Activated CD8-positive, alpha-beta T cell treated with anti-CD3 and anti-CD28 coated beads for 36 hours (primary cell): ENCODE measurements around the gene CFAP58. TPM values are rescaled to one million over a fixed set of nuclear protein-coding genes. Genes with fewer than 3 reads are reported as not detected.
A peak's percentile ranks its signal among the peaks of the same experiment; 100 is the strongest.

Source experiments
- ATAC-seq: fragments of 200-7000 bp; cut with Tn5 transposase; one replicate; pipeline ENCODE4 v1.10.0; 2021; ENCODE audit warnings: mild to moderate bottlenecking, moderate library complexity
- CTCF ChIA-PET: fragments of 350-600 bp; sonication (Branson Sonifier 250); formaldehyde crosslinking; loops from one replicate; lab custom pipeline; 2021; ENCODE audit warnings: antibody characterized with exemption; lab: Charles Lee
- POLR2A ChIA-PET: fragments of 350-600 bp; sonication (Branson Sonifier 250); formaldehyde crosslinking; loops from one replicate; lab custom pipeline; 2021; ENCODE audit warnings: antibody characterized with exemption; lab: Charles Lee
- DNase-seq: peaks from one replicate; pipeline ENCODE4 v3.0.0-alpha.2; 2020
- H3K27ac Mint-ChIP-seq: one replicate; pipeline ENCODE4 v1.8.0; 2021; ENCODE audit warnings: mild to moderate bottlenecking, mixed read lengths
- H3K27me3 Mint-ChIP-seq: one replicate; pipeline ENCODE4 v1.8.0; 2021; ENCODE audit warnings: mixed read lengths
- H3K36me3 Mint-ChIP-seq: one replicate; pipeline ENCODE4 v1.8.0; 2021; ENCODE audit warnings: low read depth, mixed read lengths
- H3K4me1 Mint-ChIP-seq: one replicate; pipeline ENCODE4 v1.8.0; 2021; ENCODE audit warnings: low read depth, mixed read lengths
- H3K4me3 Mint-ChIP-seq: one replicate; pipeline ENCODE4 v1.8.0; 2021; ENCODE audit warnings: mild to moderate bottlenecking, moderate library complexity, mixed read lengths
- H3K9me3 Mint-ChIP-seq: one replicate; pipeline ENCODE4 v1.8.0; 2021; ENCODE audit warnings: mixed read lengths
- intact Hi-C: fragments of 100-400 bp; cut with micrococcal nuclease; formaldehyde crosslinking; loops from one replicate; pipeline ENCODE4 v1.10.0; 2022
- total RNA-seq, 2 experiments: library from RNA; stranded (reverse); gene quantifications; one replicate each; pipeline ENCODE4 v1.2.3, GENCODE V29; 2021
- TF ChIP-seq, protein P1 (sequence below): fragments of 200-600 bp; IDR thresholded peaks from one replicate; pipeline ENCODE4 v1.8.0; 2022; ENCODE audit warnings: antibody characterized with exemption, mild to moderate bottlenecking

Gene CFAP58
- total RNA-seq, 2 experiments from 2014 or later: 0.27 to 0.38 TPM

DNA sequence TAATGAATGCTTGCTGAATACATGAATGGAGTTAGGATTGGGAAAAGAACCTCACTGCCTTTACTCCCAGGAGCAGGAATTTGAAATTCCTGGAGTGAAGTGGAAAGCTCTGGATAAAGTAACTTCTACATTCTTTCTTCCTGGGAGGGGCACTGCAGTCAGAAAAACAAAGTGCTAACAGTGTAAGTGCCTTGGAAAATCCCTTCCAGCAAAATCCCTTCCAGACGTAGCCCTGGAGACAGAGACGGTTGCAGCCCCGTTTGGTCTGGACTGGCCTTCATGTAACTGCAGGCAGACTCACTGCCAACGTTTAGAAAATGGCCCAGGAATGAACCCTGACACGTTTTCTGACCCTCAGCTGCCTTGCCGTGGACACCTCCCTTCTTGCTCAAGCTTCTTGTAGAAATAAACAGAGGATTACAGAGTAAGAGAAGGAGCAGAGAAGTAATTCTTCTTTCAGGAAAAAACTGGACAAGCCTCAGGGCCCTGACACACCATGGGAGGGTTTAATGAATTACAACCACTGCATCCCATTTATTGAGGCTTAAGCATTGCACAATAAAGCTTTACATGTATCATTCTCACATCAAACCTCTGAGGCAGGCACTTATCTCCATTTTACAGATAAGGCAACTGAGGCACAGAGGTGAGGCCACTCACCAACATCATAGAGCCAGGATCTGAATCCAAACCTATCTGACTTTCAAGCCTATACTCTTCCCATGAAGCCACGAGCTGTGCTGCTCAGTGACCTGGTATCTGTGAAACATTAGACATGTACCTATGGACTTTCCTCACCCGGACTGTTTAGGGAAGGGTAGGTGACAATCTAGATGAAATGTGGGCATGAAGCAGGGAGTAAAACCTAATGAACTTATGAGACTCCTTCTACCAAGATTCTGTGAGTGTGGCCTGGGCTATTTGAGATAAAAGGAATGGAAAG, 23.2 kb upstream of the CFAP58 start:
- TF ChIP-seq, protein P1, sequence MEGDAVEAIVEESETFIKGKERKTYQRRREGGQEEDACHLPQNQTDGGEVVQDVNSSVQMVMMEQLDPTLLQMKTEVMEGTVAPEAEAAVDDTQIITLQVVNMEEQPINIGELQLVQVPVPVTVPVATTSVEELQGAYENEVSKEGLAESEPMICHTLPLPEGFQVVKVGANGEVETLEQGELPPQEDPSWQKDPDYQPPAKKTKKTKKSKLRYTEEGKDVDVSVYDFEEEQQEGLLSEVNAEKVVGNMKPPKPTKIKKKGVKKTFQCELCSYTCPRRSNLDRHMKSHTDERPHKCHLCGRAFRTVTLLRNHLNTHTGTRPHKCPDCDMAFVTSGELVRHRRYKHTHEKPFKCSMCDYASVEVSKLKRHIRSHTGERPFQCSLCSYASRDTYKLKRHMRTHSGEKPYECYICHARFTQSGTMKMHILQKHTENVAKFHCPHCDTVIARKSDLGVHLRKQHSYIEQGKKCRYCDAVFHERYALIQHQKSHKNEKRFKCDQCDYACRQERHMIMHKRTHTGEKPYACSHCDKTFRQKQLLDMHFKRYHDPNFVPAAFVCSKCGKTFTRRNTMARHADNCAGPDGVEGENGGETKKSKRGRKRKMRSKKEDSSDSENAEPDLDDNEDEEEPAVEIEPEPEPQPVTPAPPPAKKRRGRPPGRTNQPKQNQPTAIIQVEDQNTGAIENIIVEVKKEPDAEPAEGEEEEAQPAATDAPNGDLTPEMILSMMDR: no peak
- Mint-ChIP-seq H3K4me1 (peaks cover 98% of the 10 kb centered on the region), H3K27me3 (no peaks in the 10 kb centered on the region), H3K27ac (peak overlapping the region; percentile 98), H3K36me3 (peaks cover 28% of the 10 kb centered on the region), H3K4me3 (peak overlapping the region; percentile 73), H3K9me3 (no peaks in the 10 kb centered on the region)
- POLR2A ChIA-PET: interaction anchor here (0.8 to 3.1 kb wide), 4 partner anchors 8 to 60 kb away, joined by 3 to 29 read pairs (median 4); partner anchors contain the start of gene ITPRIP
- ATAC-seq (no peak), DNase-seq (no peak)
- intact Hi-C loops: no loop called here
- CTCF ChIA-PET: interaction anchor here (2.0 to 3.1 kb wide), 5 partner anchors 8 to 56 kb away, joined by 5 to 23 read pairs (median 17); partner anchors contain the start of gene ITPRIP

DNA sequence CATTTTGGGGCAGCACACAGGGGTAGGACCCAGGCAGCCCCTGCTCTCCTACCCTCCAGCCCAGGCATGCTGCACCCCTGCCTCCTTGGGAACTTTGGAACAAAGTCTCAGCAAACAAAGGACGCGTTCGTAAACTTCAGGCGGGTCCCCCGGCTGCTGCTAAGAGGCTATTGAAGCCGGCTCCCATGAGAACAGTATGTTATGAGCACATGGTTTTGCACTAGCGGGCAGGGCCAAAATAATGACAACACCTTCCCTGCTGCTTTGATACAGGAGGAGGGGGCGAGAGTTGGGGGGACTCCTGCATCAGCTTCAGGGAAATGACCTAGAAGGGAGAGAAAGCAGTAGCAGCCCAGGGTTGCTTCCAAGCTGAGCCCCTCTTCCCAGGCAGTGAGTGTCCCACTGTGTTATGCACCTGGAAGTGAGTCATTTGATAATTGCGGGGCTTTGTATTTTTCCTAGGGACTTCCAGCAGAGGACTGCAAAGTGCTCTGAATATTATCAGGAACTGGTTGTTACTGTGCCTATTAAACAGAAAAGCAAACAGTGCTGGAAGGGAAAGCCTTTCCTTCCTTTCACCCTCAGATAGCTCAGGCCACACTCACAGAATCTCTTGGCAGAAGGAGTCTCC, 22.3 kb upstream of the CFAP58 start:
- peaks cover 27% of the 10 kb centered on the region for H3K36me3 Mint-ChIP-seq
- H3K27me3 Mint-ChIP-seq: no peaks in the 10 kb centered on the region
- H3K4me3 Mint-ChIP-seq: no peak overlapping the region
- intact Hi-C loops: no loop called here
- DNase-seq (no peak), ATAC-seq (no peak)
- H3K9me3 Mint-ChIP-seq: no peaks in the 10 kb centered on the region
- ChIA-PET POLR2A (interaction anchor here (0.8 to 3.1 kb wide), 3 partner anchors 7 to 22 kb away, joined by 3 to 29 read pairs (median 6); partner anchors contain the start of gene ITPRIP), CTCF (interaction anchor here (3.1 kb wide), 1 partner anchor 25 kb away, joined by 23 read pairs; no protein-coding TSS in a partner anchor)
- peak overlapping the region; percentile 43 for H3K27ac Mint-ChIP-seq
- H3K4me1 Mint-ChIP-seq: peaks cover 98% of the 10 kb centered on the region
- TF ChIP-seq, protein P1: no peak

DNA sequence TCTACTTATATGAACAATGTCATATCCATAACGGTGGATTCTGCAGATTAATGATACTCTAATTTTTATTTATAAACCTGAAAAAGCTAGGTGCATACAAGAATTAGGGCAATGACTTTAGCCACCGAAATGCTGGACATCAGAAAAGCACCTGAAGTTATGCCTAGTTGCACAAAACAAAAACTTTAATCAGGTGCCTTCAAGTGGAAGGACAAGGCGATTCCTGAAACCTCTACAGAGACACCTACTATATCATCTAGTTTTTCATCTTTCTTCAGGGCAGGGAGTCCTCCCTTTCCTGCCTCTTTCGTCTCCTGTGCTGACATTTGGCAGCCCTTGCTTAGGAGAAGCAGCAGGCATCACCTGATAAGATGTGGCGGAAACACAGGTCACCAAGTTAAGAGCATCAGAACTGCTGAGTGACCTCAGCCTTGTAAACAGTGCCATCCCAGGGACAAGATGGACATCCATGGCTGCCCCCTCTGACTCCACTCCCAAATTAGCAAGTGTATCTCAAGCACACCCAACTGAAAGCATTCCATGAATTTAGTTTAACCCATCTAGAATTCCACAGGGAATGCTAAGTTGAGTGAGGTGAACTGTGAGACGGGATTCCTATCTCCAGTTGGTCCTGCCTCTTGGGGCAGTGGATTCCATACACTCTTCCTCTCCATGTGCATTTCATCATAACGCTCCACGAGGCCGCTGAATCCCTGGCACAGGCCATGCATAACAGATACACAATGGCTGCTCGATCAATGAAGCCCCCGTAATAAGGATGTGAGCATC, 21.2 kb upstream of the CFAP58 start:
- DNase-seq (no peak), ATAC-seq (no peak)
- ChIA-PET CTCF (interaction anchor here (1.4 kb wide), 1 partner anchor 40 kb away, joined by 4 read pairs; no protein-coding TSS in a partner anchor), POLR2A (interaction anchor here (1.0 kb wide), 1 partner anchor 18 kb away, joined by 3 read pairs; no protein-coding TSS in a partner anchor)
- Mint-ChIP-seq H3K4me1 (peaks cover 87% of the 10 kb centered on the region), H3K27ac (peak overlapping the region; percentile 80), H3K27me3 (no peaks in the 10 kb centered on the region), H3K9me3 (no peaks in the 10 kb centered on the region), H3K36me3 (peaks cover 26% of the 10 kb centered on the region), H3K4me3 (peak overlapping the region; percentile 34)
- TF ChIP-seq, protein P1: no peak
- intact Hi-C loops: no loop called here

DNA sequence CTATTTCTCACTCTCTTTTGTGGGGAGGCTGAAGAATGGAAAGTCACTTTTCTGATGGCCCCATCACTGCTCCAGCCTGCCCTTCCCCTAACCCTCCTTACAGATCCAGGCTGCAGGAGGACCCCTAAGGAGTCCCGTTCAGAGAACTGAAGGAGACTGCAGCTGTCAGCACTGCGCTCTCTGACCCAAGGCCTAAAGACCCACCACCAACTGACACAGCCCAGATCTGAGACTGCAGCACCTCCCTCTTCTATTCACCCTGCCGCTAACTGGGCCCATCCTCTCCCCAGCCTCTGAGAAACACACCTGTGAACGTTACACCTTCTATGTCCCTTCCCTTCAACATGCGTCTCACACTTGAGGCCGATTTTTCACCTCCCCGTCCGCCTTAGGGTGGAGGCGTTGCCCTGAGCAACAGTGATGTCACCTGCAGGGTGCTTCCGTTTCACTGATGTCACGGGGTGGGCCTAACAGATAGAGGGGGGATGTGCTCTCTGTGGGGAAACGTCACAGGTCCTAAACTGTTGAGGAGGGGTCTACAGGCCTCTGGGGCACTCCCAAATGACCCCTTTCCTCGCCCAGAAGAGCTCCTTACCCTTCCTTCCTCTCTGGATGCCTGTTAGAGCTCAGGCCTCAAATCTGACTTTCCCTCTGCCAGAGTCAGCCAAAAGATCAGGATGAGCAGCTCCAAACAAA, 20.5 kb upstream of the CFAP58 start:
- no peaks in the 10 kb centered on the region for H3K9me3 Mint-ChIP-seq

More for the DNA sequence above, 20.5 kb upstream of the CFAP58 start:
- ChIA-PET POLR2A (interaction anchor here (1.0 kb wide), 1 partner anchor 17 kb away, joined by 3 read pairs; no protein-coding TSS in a partner anchor), CTCF (interaction anchor here (1.4 to 4.2 kb wide), 3 partner anchors 18 to 41 kb away, joined by 4 to 24 read pairs (median 8); no protein-coding TSS in a partner anchor)
- TF ChIP-seq, protein P1: no peak
- Mint-ChIP-seq H3K4me3 (peak overlapping the region; percentile 34), H3K36me3 (peaks cover 25% of the 10 kb centered on the region), H3K27me3 (no peaks in the 10 kb centered on the region), H3K4me1 (peaks cover 79% of the 10 kb centered on the region), H3K27ac (peak overlapping the region; percentile 80)
- ATAC-seq (peak; percentile 9), DNase-seq (peak; percentile 84)
- intact Hi-C loops: no loop called here
